ENCODE data around the gene UST. TPM values are rescaled to one million over a fixed set of nuclear protein-coding genes. Genes with fewer than 3 reads are reported as not detected.

Gene UST
- total RNA-seq, 2 experiments from 2014 or later = 1.4 to 4.1 TPM

GRCh38 chr6:148945301-148946021 is 198.6 kb downstream of the UST start:
- Histone ChIP-seq H3K9me2 (ENCODE audit: insufficient read depth, low read length) (no peaks in the 10 kb centered on the region), H2AFZ (ENCODE audit: low read length) (no peak overlapping the region), H4K20me1 (ENCODE audit: insufficient read depth, low read length) (no peaks in the 10 kb centered on the region), H3K9me3 (ENCODE audit: low read length) (no peaks in the 10 kb centered on the region), H3K27ac (ENCODE audit: low read depth, low read length, poor library complexity, severe bottlenecking) (no peak overlapping the region), H3K4me1 (ENCODE audit: insufficient read depth, low read length, poor library complexity, severe bottlenecking) (no peaks in the 10 kb centered on the region), H3K4me2 (ENCODE audit: low read length) (no peak overlapping the region), H3K4me3 (ENCODE audit: low read depth, low read length, poor library complexity, severe bottlenecking) (no peak overlapping the region), H3K79me2 (ENCODE audit: insufficient read depth, low read depth, low read length) (no peaks in the 10 kb centered on the region), H3K36me3 (ENCODE audit: insufficient read depth, low read length) (no peaks in the 10 kb centered on the region)
- no peak for TF ChIP-seq EZH2phosphoT487 (IDR thresholded peaks at IDR 0.05; ENCODE audit: borderline replicate concordance, low read depth, low read length)
- TF ChIP-seq, protein P1, sequence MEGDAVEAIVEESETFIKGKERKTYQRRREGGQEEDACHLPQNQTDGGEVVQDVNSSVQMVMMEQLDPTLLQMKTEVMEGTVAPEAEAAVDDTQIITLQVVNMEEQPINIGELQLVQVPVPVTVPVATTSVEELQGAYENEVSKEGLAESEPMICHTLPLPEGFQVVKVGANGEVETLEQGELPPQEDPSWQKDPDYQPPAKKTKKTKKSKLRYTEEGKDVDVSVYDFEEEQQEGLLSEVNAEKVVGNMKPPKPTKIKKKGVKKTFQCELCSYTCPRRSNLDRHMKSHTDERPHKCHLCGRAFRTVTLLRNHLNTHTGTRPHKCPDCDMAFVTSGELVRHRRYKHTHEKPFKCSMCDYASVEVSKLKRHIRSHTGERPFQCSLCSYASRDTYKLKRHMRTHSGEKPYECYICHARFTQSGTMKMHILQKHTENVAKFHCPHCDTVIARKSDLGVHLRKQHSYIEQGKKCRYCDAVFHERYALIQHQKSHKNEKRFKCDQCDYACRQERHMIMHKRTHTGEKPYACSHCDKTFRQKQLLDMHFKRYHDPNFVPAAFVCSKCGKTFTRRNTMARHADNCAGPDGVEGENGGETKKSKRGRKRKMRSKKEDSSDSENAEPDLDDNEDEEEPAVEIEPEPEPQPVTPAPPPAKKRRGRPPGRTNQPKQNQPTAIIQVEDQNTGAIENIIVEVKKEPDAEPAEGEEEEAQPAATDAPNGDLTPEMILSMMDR (conservative IDR thresholded peaks at IDR 0.05; ENCODE audit: low read length) = no peak
- BruUV-seq (replicated peaks) = no TSS peak
- ChIA-PET POLR2A (no interaction called here), CTCF (ENCODE audit: unreplicated experiment) (no interaction called here)
- DNase-seq (ENCODE audit: low spot score) = no peak
- intact Hi-C loops (cut with micrococcal nuclease; ENCODE audit: unreplicated experiment) = loop anchor here (5.0 kb wide), 1 partner anchor 388 kb away; no protein-coding TSS in a partner anchor

GRCh38 chr6:148947621-148948444 is 201.0 kb downstream of the UST start:
- peak; percentile 78 for DNase-seq (ENCODE audit: low spot score)
- H3K36me3 ChIP-seq (ENCODE audit: insufficient read depth, low read length) = no peaks in the 10 kb centered on the region
- POLR2A ChIA-PET = no interaction called here
- no peaks in the 10 kb centered on the region for H3K4me1 ChIP-seq (ENCODE audit: insufficient read depth, low read length, poor library complexity, severe bottlenecking)
- H3K9me3 ChIP-seq (ENCODE audit: low read length) = no peaks in the 10 kb centered on the region
- H3K27ac ChIP-seq (ENCODE audit: low read depth, low read length, poor library complexity, severe bottlenecking) = no peak overlapping the region
- H2AFZ ChIP-seq (ENCODE audit: low read length) = no peak overlapping the region
- no peaks in the 10 kb centered on the region for H3K79me2 ChIP-seq (ENCODE audit: insufficient read depth, low read depth, low read length)
- BruUV-seq (replicated peaks) = no TSS peak
- no peaks in the 10 kb centered on the region for H4K20me1 ChIP-seq (ENCODE audit: insufficient read depth, low read length)
- no peaks in the 10 kb centered on the region for H3K9me2 ChIP-seq (ENCODE audit: insufficient read depth, low read length)
- H3K4me2 ChIP-seq (ENCODE audit: low read length) = no peak overlapping the region
- intact Hi-C loops (cut with micrococcal nuclease; ENCODE audit: unreplicated experiment) = loop anchor here (1.0 to 5.0 kb wide), 4 partner anchors 78 to 391 kb away; no protein-coding TSS in a partner anchor
- H3K4me3 ChIP-seq (ENCODE audit: low read depth, low read length, poor library complexity, severe bottlenecking) = no peak overlapping the region
- CTCF ChIA-PET (ENCODE audit: unreplicated experiment) = no interaction called here
- TF ChIP-seq, protein P1 (conservative IDR thresholded peaks at IDR 0.05; ENCODE audit: low read length) = peak; percentile 93
- no peak for TF ChIP-seq EZH2phosphoT487 (IDR thresholded peaks at IDR 0.05; ENCODE audit: borderline replicate concordance, low read depth, low read length)

Measured in OCI-LY7 (cell line).